Upper lobe of left lung (tissue), 4 donors: Measurements from ENCODE around the gene SYT6.
"Not testable (repeated sequence)": the region's sequence is repeated elsewhere in the genome, so short reads cannot be mapped to it uniquely, and the experiment has no call there.

ENCODE experiments used
- CTCF ChIP-seq, 6 experiments: fragments of 450-650 bp in 4 of 6; fragments of 200-600 bp in 2 of 6; sonication (generic) in 2 of 6; IDR thresholded peaks; one replicate each; pipeline ENCODE4 v1.5.1; 2016 to 2019; ENCODE audit warnings: antibody characterized with exemption in 6 of 6
- POLR2A ChIP-seq, 4 donors: fragments of 450-650 bp; IDR thresholded peaks; one replicate each; pipeline ENCODE4 v1.5.1; 2016 to 2017; ENCODE audit warnings: antibody characterized with exemption in 4 of 4, mild to moderate bottlenecking in 2 of 4
- POLR2AphosphoS5 ChIP-seq, 2 donors: sonication (generic); formaldehyde crosslinking; IDR thresholded peaks; one replicate each; pipeline ENCODE4 v1.5.1; 2017; ENCODE audit warnings: antibody characterized with exemption in 2 of 2

- not testable (repeated sequence) for TF ChIP-seq CTCF, POLR2AphosphoS5, POLR2A (IDR thresholded peaks at IDR 0.05)
Measured at GRCh38 chr1:114065671-114066070, 88.0 kb downstream of the SYT6 start.
